ENCODE measurements around the gene MCF2L.

The MCF2L gene

GRCh38 chr13:113020323-113021080, 51.5 kb downstream of the MCF2L start:
- TF ChIP-seq ISL1 (CRISPR knock-in tag; IDR thresholded peaks at IDR 0.05), result no peak
- no peak for TF ChIP-seq ARNTL (CRISPR knock-in tag; IDR thresholded peaks at IDR 0.05; ENCODE audit: borderline replicate concordance, low read depth)
- no peak for TF ChIP-seq BACH2 (CRISPR knock-in tag; IDR thresholded peaks at IDR 0.05; ENCODE audit: borderline replicate concordance)
- TF ChIP-seq POU6F1 (CRISPR knock-in tag; IDR thresholded peaks at IDR 0.05; ENCODE audit: borderline replicate concordance, low read depth), result no peak
- no peak for TF ChIP-seq ZFP3 (CRISPR knock-in tag; IDR thresholded peaks at IDR 0.05)
- TF ChIP-seq SNAI2 (CRISPR knock-in tag; IDR thresholded peaks at IDR 0.05), result no peak
- TF ChIP-seq ZNF70 (CRISPR knock-in tag; IDR thresholded peaks at IDR 0.05), result no peak
- no peak for TF ChIP-seq CSRNP3 (CRISPR knock-in tag; IDR thresholded peaks at IDR 0.05)
- no peak for TF ChIP-seq ESRRG (CRISPR knock-in tag; IDR thresholded peaks at IDR 0.05)
- TF ChIP-seq PPARA (CRISPR knock-in tag; IDR thresholded peaks at IDR 0.05; ENCODE audit: borderline replicate concordance), result no peak
- no peak for TF ChIP-seq RARB (CRISPR knock-in tag; IDR thresholded peaks at IDR 0.05)
- TF ChIP-seq ZNF565 (CRISPR knock-in tag; conservative IDR thresholded peaks at IDR 0.05; ENCODE audit: low read depth), result no peak
- TF ChIP-seq CSDC2 (CRISPR knock-in tag; IDR thresholded peaks at IDR 0.05), result no peak
- no peak for TF ChIP-seq TCF4 (CRISPR knock-in tag; IDR thresholded peaks at IDR 0.05; ENCODE audit: borderline replicate concordance)
- ATAC-seq, result no peak

- no peak for ATAC-seq
- no peak for TF ChIP-seq BACH2 (CRISPR knock-in tag; IDR thresholded peaks at IDR 0.05; ENCODE audit: borderline replicate concordance)
- TF ChIP-seq ZFP3 (CRISPR knock-in tag; IDR thresholded peaks at IDR 0.05), result no peak
- TF ChIP-seq OSR1 (CRISPR knock-in tag; IDR thresholded peaks at IDR 0.05), result no peak
- no peak for TF ChIP-seq SNAI2 (CRISPR knock-in tag; IDR thresholded peaks at IDR 0.05)
- no peak for TF ChIP-seq TSHZ2 (CRISPR knock-in tag; IDR thresholded peaks at IDR 0.05)
- TF ChIP-seq TOX (CRISPR knock-in tag; IDR thresholded peaks at IDR 0.05; ENCODE audit: borderline replicate concordance), result no peak
- TF ChIP-seq ZNF565 (CRISPR knock-in tag; conservative IDR thresholded peaks at IDR 0.05; ENCODE audit: low read depth), result no peak
- TF ChIP-seq PPARA (CRISPR knock-in tag; IDR thresholded peaks at IDR 0.05; ENCODE audit: borderline replicate concordance), result no peak
- no peak for TF ChIP-seq GLIS3 (CRISPR knock-in tag; IDR thresholded peaks at IDR 0.05)
- TF ChIP-seq ZC3H10 (CRISPR knock-in tag; IDR thresholded peaks at IDR 0.05), result no peak
- no peak for TF ChIP-seq ZNF8 (CRISPR knock-in tag; IDR thresholded peaks at IDR 0.05)
- no peak for TF ChIP-seq ARNTL (CRISPR knock-in tag; IDR thresholded peaks at IDR 0.05; ENCODE audit: borderline replicate concordance, low read depth)
- TF ChIP-seq ZFP30 (CRISPR knock-in tag; IDR thresholded peaks at IDR 0.05), result no peak
These were observed 52.4 kb downstream of the MCF2L start for GRCh38 chr13:113021391-113021790.

GRCh38 chr13:113021811-113022210, 52.8 kb downstream of the MCF2L start:
- ATAC-seq, result no peak
- TF ChIP-seq TOX (CRISPR knock-in tag; IDR thresholded peaks at IDR 0.05; ENCODE audit: borderline replicate concordance), result no peak
- no peak for TF ChIP-seq GLIS3 (CRISPR knock-in tag; IDR thresholded peaks at IDR 0.05)
- no peak for TF ChIP-seq SNAI2 (CRISPR knock-in tag; IDR thresholded peaks at IDR 0.05)
- TF ChIP-seq TCF4 (CRISPR knock-in tag; IDR thresholded peaks at IDR 0.05; ENCODE audit: borderline replicate concordance), result no peak
- TF ChIP-seq ISL1 (CRISPR knock-in tag; IDR thresholded peaks at IDR 0.05), result no peak
- TF ChIP-seq CSRNP3 (CRISPR knock-in tag; IDR thresholded peaks at IDR 0.05), result no peak
- no peak for TF ChIP-seq BACH2 (CRISPR knock-in tag; IDR thresholded peaks at IDR 0.05; ENCODE audit: borderline replicate concordance)
- TF ChIP-seq POU6F1 (CRISPR knock-in tag; IDR thresholded peaks at IDR 0.05; ENCODE audit: borderline replicate concordance, low read depth), result no peak
- TF ChIP-seq CSDC2 (CRISPR knock-in tag; IDR thresholded peaks at IDR 0.05), result no peak
- no peak for TF ChIP-seq ZFP30 (CRISPR knock-in tag; IDR thresholded peaks at IDR 0.05)
- no peak for TF ChIP-seq ZFP3 (CRISPR knock-in tag; IDR thresholded peaks at IDR 0.05)
- no peak for TF ChIP-seq TSHZ2 (CRISPR knock-in tag; IDR thresholded peaks at IDR 0.05)
- TF ChIP-seq ZC3H10 (CRISPR knock-in tag; IDR thresholded peaks at IDR 0.05), result no peak
